ENCODE measurements around the gene ADCY3.

Gene ADCY3

GRCh38 chr2:24915796-24916195, 4.2 kb downstream of the ADCY3 start:
- DNase-seq (ENCODE audit: low read depth), result no peak
- H3K4me3 ChIP-seq (ENCODE audit: low read length), result no peak overlapping the region
- no peak for TF ChIP-seq CTCF (conservative IDR thresholded peaks at IDR 0.05; ENCODE audit: low read length)

- DNase-seq (ENCODE audit: low read depth), result no peak
- no peak overlapping the region for H3K4me3 ChIP-seq (ENCODE audit: low read length)
- TF ChIP-seq CTCF (conservative IDR thresholded peaks at IDR 0.05; ENCODE audit: low read length), result no peak
Measured at GRCh38 chr2:24915175-24915574, 4.9 kb downstream of the ADCY3 start.

- DNase-seq (ENCODE audit: low read depth), result no peak
- TF ChIP-seq CTCF (conservative IDR thresholded peaks at IDR 0.05; ENCODE audit: low read length), result no peak
- no peak overlapping the region for H3K4me3 ChIP-seq (ENCODE audit: low read length)
Measured at GRCh38 chr2:24914713-24915112, 5.3 kb downstream of the ADCY3 start.

- no peak for DNase-seq (ENCODE audit: low read depth)
- no peak overlapping the region for H3K4me3 ChIP-seq (ENCODE audit: low read length)
- no peak for TF ChIP-seq CTCF (conservative IDR thresholded peaks at IDR 0.05; ENCODE audit: low read length)
Measured at GRCh38 chr2:24913911-24914310, 6.1 kb downstream of the ADCY3 start.

- TF ChIP-seq CTCF (conservative IDR thresholded peaks at IDR 0.05; ENCODE audit: low read length), result no peak
- H3K4me3 ChIP-seq (ENCODE audit: low read length), result no peak overlapping the region
- DNase-seq (ENCODE audit: low read depth), result no peak
Measured at GRCh38 chr2:24912986-24913385, 7.1 kb downstream of the ADCY3 start.

GRCh38 chr2:24912523-24912922, 7.5 kb downstream of the ADCY3 start:
- no peak for TF ChIP-seq CTCF (conservative IDR thresholded peaks at IDR 0.05; ENCODE audit: low read length)
- no peak overlapping the region for H3K4me3 ChIP-seq (ENCODE audit: low read length)
- no peak for DNase-seq (ENCODE audit: low read depth)

- no peak for TF ChIP-seq CTCF (conservative IDR thresholded peaks at IDR 0.05; ENCODE audit: low read length)
- no peak overlapping the region for H3K4me3 ChIP-seq (ENCODE audit: low read length)
- no peak for DNase-seq (ENCODE audit: low read depth)
Measured at GRCh38 chr2:24910245-24910644, 9.8 kb downstream of the ADCY3 start.
